Astrocyte (in vitro differentiated cells and primary cell): Measurements from ENCODE around the gene RNU5B-1. TPM values are rescaled to one million over a fixed set of nuclear protein-coding genes. Genes with fewer than 3 reads are reported as not detected.
"Not testable (repeated sequence)": the region's sequence is repeated elsewhere in the genome, so short reads cannot be mapped to it uniquely, and the experiment has no call there.

Experiments
- DNase-seq: peaks from one replicate; pipeline ENCODE4 v3.0.0-alpha.2; 2010; ENCODE audit warnings: low read depth
- FAIRE-seq: peaks from 2 replicates; lab custom pipeline; 2011; peaks lifted over from hg19 to GRCh38; lab: Jason Lieb, UNC
- H2AFZ ChIP-seq: 2 replicates; pipeline ENCODE4 v1.6.0; 2012; ENCODE audit warnings: low read depth, low read length, inconsistent platforms
- H3K27ac ChIP-seq: 2 replicates; pipeline ENCODE4 v1.5.1; 2011; ENCODE audit warnings: low read depth, low read length, inconsistent platforms
- H3K27me3 ChIP-seq: 2 replicates; pipeline ENCODE4 v1.6.0; 2011; ENCODE audit warnings: low read length, inconsistent platforms; ENCODE audit not compliant: insufficient read depth
- H3K36me3 ChIP-seq: 2 replicates; pipeline ENCODE4 v1.5.1; 2011; ENCODE audit warnings: low read length, inconsistent platforms; ENCODE audit not compliant: insufficient read depth
- H3K4me1 ChIP-seq: 2 replicates; pipeline ENCODE4 v1.5.1; 2011; ENCODE audit warnings: low read length, inconsistent platforms; ENCODE audit not compliant: insufficient read depth
- H3K4me2 ChIP-seq: 2 replicates; pipeline ENCODE4 v1.6.0; 2012; ENCODE audit warnings: low read length, inconsistent platforms
- H3K4me3 ChIP-seq: 2 replicates; pipeline ENCODE4 v1.5.1; 2011; ENCODE audit warnings: low read depth, mild to moderate bottlenecking, low read length, inconsistent platforms; ENCODE audit not compliant: insufficient read depth
- H3K79me2 ChIP-seq: 2 replicates; pipeline ENCODE4 v1.6.0; 2012; ENCODE audit warnings: mild to moderate bottlenecking, low read length, inconsistent platforms; ENCODE audit not compliant: insufficient read depth
- H3K9ac ChIP-seq: 2 replicates; pipeline ENCODE4 v1.6.0; 2012; ENCODE audit warnings: mild to moderate bottlenecking, low read length, inconsistent platforms
- H3K9me3 ChIP-seq: 2 replicates; pipeline ENCODE4 v1.5.1; 2012; ENCODE audit warnings: low read depth, mild to moderate bottlenecking, low read length, inconsistent platforms; ENCODE audit not compliant: insufficient read depth
- H4K20me1 ChIP-seq: 2 replicates; pipeline ENCODE4 v1.6.0; 2012; ENCODE audit warnings: low read length, inconsistent platforms; ENCODE audit not compliant: insufficient read depth
- H3K27ac Mint-ChIP-seq: one replicate; pipeline ENCODE4 v1.8.0; 2021; ENCODE audit warnings: mild to moderate bottlenecking, mixed read lengths; ENCODE audit not compliant: unreplicated experiment
- H3K27me3 Mint-ChIP-seq: one replicate; pipeline ENCODE4 v1.8.0; 2021; ENCODE audit warnings: low read depth, mixed read lengths; ENCODE audit not compliant: unreplicated experiment
- H3K36me3 Mint-ChIP-seq: one replicate; pipeline ENCODE4 v1.8.0; 2021; ENCODE audit warnings: low read depth, mixed read lengths; ENCODE audit not compliant: unreplicated experiment
- H3K4me1 Mint-ChIP-seq: one replicate; pipeline ENCODE4 v1.8.0; 2021; ENCODE audit warnings: low read depth, mixed read lengths; ENCODE audit not compliant: unreplicated experiment
- H3K4me3 Mint-ChIP-seq: one replicate; pipeline ENCODE4 v1.8.0; 2021; ENCODE audit warnings: mild to moderate bottlenecking, moderate library complexity, mixed read lengths; ENCODE audit not compliant: unreplicated experiment
- H3K9me3 Mint-ChIP-seq: one replicate; pipeline ENCODE4 v1.8.0; 2021; ENCODE audit warnings: mild to moderate bottlenecking, mixed read lengths; ENCODE audit not compliant: unreplicated experiment
- EZH2 ChIP-seq: IDR thresholded peaks from 2 replicates; pipeline ENCODE4 v1.6.1; 2012; ENCODE audit warnings: mild to moderate bottlenecking, low read length, inconsistent platforms; ENCODE audit not compliant: insufficient read depth
- total RNA-seq: library from RNA; stranded (reverse); gene quantifications from 2 replicates; pipeline ENCODE4 v1.2.1, GENCODE V29; 2021
- TF ChIP-seq, protein P1 (sequence below): IDR thresholded peaks from 2 replicates; pipeline ENCODE4 v1.5.1; 2011; ENCODE audit warnings: low read depth, mild to moderate bottlenecking, inconsistent platforms, low read length, moderate library complexity; ENCODE audit not compliant: insufficient read depth

Gene RNU5B-1
- total RNA-seq, 1 donor from 2014 or later, result 11.7 TPM

DNA sequence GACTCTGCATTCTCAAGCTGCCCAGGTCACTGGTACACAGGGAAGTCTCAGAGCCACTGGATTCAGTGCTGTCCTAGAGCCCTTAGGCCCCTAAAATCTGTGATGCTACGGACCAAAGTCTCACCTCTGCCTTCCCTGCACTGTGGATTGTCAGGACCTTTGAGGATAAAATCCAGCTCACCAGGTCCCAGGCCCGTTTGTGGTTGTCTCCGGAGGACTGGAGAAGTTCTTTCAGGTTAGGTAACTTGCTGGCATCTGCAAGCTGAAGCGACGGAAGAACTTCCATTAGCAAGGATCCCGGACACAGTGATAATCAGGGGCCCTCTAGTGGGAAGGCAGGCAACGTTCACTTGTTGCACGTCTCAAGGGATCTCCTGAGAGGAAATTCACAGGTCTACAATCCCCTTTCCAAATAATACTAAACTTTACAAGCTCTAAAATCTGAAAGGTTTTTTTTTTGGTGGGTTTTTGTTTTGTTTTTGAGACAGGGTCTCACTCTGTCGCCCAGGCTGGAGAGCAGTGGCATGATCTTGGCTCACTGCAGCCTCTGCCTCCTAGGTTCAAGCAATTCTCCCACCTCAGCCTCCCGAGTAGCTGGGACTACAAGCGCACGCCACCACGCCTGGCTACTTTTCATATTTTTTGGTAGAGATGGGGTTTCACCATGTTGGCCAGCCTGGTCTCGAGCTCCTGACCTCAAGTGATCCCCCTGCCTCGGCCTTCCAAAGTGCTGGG is 33.5 kb upstream of the RNU5B-1 start:
- peak; percentile 75 for DNase-seq
- not testable (repeated sequence) for H3K36me3 Mint-ChIP-seq, FAIRE-seq, H3K9me3 ChIP-seq, H3K4me1 Mint-ChIP-seq, H3K4me2 ChIP-seq, H3K4me3 ChIP-seq, H3K27me3 ChIP-seq, H3K27me3 Mint-ChIP-seq, H3K4me3 Mint-ChIP-seq, H3K27ac ChIP-seq, H3K36me3 ChIP-seq, H4K20me1 ChIP-seq, H3K9me3 Mint-ChIP-seq, H3K79me2 ChIP-seq, H3K4me1 ChIP-seq, H3K27ac Mint-ChIP-seq
- Histone ChIP-seq H2AFZ (peak overlapping the region; percentile 61), H3K9ac (peak overlapping the region; percentile 10)
- TF ChIP-seq, protein P1, sequence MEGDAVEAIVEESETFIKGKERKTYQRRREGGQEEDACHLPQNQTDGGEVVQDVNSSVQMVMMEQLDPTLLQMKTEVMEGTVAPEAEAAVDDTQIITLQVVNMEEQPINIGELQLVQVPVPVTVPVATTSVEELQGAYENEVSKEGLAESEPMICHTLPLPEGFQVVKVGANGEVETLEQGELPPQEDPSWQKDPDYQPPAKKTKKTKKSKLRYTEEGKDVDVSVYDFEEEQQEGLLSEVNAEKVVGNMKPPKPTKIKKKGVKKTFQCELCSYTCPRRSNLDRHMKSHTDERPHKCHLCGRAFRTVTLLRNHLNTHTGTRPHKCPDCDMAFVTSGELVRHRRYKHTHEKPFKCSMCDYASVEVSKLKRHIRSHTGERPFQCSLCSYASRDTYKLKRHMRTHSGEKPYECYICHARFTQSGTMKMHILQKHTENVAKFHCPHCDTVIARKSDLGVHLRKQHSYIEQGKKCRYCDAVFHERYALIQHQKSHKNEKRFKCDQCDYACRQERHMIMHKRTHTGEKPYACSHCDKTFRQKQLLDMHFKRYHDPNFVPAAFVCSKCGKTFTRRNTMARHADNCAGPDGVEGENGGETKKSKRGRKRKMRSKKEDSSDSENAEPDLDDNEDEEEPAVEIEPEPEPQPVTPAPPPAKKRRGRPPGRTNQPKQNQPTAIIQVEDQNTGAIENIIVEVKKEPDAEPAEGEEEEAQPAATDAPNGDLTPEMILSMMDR, result peak; percentile 75

DNA sequence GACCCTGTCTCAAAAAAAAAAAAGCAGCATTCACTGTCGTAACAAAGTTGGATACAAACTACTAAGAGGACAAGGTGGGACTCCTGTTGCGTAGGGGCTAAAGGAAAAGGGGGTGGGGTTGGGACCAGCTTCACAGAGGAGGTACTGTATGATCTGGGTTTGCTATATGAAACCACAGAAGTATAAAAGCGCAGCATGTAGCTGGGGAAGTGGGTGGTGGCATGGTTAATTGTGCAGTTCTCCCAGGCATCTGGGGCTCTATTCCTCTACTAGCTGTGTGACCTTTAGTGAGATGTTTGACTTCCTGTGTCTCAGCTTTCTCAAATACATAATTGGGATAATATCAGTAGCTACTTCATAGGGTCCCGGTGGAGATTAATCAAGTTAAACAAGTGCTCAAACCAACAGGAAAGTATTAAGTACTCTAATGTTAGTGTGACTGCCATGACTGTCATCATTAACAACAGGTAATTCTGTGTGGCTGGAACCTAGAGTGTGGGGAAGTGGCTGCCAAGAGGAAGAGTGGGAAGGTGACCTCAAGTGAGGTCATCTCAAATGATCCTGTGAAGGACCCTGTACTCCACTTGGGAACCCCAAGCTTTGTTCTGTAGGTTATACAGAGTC is 29.3 kb upstream of the RNU5B-1 start:
- Mint-ChIP-seq H3K36me3 (peaks cover 5% of the 10 kb centered on the region), H3K4me3 (no peak overlapping the region), H3K4me1 (peaks cover 9% of the 10 kb centered on the region), H3K9me3 (no peaks in the 10 kb centered on the region), H3K27me3 (peaks cover 3% of the 10 kb centered on the region), H3K27ac (no peak overlapping the region)
- no peak overlapping the region for H3K27ac ChIP-seq
- peak overlapping the region; percentile 3 for H3K4me2 ChIP-seq
- no peaks in the 10 kb centered on the region for H3K9me3 ChIP-seq
- no peak overlapping the region for H3K4me3 ChIP-seq
- DNase-seq, result no peak
- no peak for FAIRE-seq
- no peaks in the 10 kb centered on the region for H3K79me2 ChIP-seq
- no peak overlapping the region for H2AFZ ChIP-seq
- TF ChIP-seq EZH2, result no peak
- TF ChIP-seq, protein P1, result no peak
- H3K9ac ChIP-seq, result no peak overlapping the region
- no peaks in the 10 kb centered on the region for H4K20me1 ChIP-seq
- H3K4me1 ChIP-seq, result peaks cover 6% of the 10 kb centered on the region
- H3K27me3 ChIP-seq, result no peaks in the 10 kb centered on the region
- H3K36me3 ChIP-seq, result no peaks in the 10 kb centered on the region

DNA sequence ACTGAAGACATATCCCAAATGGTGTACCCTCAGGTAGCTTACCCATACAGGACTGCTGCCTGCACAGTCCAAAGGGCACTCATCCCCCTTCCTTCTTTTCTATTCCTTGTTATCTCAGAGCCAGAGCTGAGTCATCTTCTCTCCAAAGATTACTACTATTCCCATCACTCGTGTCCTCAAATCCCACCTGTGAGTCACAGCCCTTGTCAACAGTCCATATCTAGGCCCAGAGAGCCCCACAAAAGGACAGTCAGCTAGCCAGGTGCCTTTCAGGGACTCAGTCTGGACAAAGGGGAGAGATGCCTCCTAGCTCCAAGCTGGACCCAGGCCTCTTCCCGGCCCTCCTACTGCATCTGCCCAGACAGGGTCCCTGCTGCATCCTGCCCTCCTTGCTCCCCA is 28.8 kb upstream of the RNU5B-1 start:
- Histone ChIP-seq H3K27ac (no peak overlapping the region), H3K36me3 (no peaks in the 10 kb centered on the region), H3K4me2 (peak overlapping the region; percentile 3), H2AFZ (no peak overlapping the region), H3K27me3 (no peaks in the 10 kb centered on the region), H4K20me1 (no peaks in the 10 kb centered on the region), H3K4me1 (peaks cover 6% of the 10 kb centered on the region), H3K4me3 (no peak overlapping the region), H3K79me2 (no peaks in the 10 kb centered on the region), H3K9me3 (no peaks in the 10 kb centered on the region), H3K9ac (no peak overlapping the region)
- FAIRE-seq (no peak), DNase-seq (peak; percentile 47)
- no peak for TF ChIP-seq EZH2
- TF ChIP-seq, protein P1, result no peak
- no peak overlapping the region for H3K4me3 Mint-ChIP-seq
- no peak overlapping the region for H3K27ac Mint-ChIP-seq
- peaks cover 11% of the 10 kb centered on the region for H3K4me1 Mint-ChIP-seq
- H3K9me3 Mint-ChIP-seq, result no peaks in the 10 kb centered on the region
- peaks cover 3% of the 10 kb centered on the region for H3K27me3 Mint-ChIP-seq
- peaks cover 5% of the 10 kb centered on the region for H3K36me3 Mint-ChIP-seq
